AG10803 (cell line): Measurements from ENCODE around the gene DEAF1.

ENCODE experiments used
- DNase-seq: peaks from one replicate; pipeline ENCODE4 v3.0.0; 2010; ENCODE audit warnings: low read depth
- H3K4me3 ChIP-seq: 2 replicates; pipeline ENCODE4 v1.5.1; 2011; ENCODE audit warnings: mild to moderate bottlenecking, low read length, control low read depth
- TF ChIP-seq, protein P1 (sequence below): conservative IDR thresholded peaks from 2 replicates; pipeline ENCODE4 v1.5.1; 2011; ENCODE audit warnings: mild to moderate bottlenecking, low read length, control low read depth, inconsistent platforms

DEAF1 gene

DNA sequence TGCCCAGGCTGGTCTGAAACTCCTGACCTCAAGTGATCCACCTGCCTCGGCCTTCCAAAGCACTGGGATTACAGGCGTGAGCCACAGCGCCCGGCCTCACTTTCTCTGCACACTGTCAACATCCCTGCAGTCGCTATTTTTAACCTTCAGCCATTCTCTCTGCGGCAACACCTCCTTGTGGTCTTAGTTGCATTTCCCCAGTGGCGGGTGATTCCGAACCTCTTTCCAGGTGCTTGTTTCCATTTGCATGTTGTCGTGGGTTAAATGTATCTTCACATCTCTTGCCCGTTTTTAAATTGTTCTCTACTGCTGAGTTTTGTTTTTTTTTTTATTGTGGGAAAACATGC, 65.8 kb downstream of the DEAF1 start:
- DNase-seq: no peak
- no peak overlapping the region for H3K4me3 ChIP-seq
- TF ChIP-seq, protein P1, sequence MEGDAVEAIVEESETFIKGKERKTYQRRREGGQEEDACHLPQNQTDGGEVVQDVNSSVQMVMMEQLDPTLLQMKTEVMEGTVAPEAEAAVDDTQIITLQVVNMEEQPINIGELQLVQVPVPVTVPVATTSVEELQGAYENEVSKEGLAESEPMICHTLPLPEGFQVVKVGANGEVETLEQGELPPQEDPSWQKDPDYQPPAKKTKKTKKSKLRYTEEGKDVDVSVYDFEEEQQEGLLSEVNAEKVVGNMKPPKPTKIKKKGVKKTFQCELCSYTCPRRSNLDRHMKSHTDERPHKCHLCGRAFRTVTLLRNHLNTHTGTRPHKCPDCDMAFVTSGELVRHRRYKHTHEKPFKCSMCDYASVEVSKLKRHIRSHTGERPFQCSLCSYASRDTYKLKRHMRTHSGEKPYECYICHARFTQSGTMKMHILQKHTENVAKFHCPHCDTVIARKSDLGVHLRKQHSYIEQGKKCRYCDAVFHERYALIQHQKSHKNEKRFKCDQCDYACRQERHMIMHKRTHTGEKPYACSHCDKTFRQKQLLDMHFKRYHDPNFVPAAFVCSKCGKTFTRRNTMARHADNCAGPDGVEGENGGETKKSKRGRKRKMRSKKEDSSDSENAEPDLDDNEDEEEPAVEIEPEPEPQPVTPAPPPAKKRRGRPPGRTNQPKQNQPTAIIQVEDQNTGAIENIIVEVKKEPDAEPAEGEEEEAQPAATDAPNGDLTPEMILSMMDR: no peak

DNA sequence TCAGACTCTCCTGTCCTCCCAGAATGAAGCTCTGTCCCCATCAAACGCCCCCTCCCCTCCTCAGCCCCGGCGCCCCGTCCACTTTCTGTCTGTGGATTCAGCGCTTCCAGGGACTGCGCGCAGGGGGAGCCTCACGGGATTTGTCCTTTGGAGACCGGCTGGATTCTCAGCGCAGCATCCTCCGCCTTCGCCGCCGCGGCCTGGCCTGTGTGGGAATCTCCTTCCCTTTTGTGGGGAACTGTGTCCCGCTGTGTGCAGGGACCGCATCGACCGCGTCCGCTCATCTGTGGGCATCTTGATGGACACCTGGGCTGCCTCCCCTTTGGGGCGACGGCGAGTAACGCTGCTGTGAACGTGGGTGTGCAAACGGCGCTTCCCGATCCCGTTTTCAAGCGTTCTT, 67.0 kb downstream of the DEAF1 start:
- TF ChIP-seq, protein P1: no peak
- no peak overlapping the region for H3K4me3 ChIP-seq
- DNase-seq: no peak

DNA sequence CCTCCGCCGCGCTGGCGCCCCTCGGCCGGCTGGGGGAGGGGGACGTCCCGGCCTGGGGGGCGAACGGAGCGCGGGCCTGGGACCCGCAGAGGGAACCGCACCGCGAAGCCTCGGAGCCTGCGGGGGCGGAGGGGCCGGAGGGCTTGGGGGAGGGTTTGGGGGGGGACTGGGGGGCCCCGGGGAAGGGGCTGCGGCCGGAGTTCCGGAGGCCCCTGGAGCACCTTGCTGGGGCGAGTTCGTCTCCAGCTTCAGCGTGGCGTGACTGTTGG, 67.8 kb downstream of the DEAF1 start:
- H3K4me3 ChIP-seq: no peak overlapping the region
- TF ChIP-seq, protein P1: no peak
- DNase-seq: no peak

DNA sequence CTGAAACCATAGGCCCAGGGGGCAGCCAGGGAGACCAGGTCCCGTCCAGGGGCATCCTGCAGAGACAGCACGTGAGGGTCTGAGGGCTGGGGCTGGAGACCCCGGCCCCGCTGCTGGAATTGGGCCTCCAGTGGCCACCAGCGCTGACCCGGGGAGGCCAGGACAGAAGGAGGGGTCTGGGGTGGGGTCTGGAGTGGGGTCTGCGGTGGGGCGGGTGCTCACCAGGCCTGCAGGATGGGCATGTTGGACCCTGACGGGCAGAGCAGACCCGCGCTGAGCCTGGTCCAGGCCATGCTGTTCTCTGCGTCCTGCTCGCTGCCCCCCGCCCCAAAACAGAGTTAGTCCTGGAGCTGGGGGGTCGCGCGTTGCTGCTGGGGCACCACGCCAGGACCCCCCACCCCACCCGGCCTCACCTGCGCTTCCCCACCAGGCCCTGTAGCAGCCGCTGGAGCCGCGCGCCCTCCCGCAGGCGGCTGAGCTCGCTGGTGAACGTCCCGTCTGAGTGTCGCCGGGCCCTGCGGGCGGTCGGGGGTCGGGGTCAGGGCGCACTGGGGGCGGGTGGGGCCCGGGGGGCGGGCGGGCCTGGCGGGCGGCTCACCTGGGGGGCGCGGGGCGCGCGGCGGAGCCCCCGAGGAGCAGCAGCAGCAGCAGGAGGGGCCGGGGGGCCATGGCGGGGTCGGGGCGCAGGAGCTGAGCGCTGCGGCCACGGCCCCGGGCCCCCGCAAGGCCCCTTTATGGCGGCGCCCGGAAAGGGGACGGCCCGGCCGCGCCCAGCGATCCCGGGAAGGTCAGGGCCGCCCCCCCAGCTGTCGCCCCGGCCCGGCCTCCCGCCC, 68.3 kb downstream of the DEAF1 start, which contains the start of gene SCT:
SCT (minus strand) TSS at position 707 of the 833 bp plus-strand sequence; CDS start at position 669, 38 bp downstream.
- no peak for DNase-seq
- TF ChIP-seq, protein P1: no peak
- no peak within 1 kb of the TSS for H3K4me3 ChIP-seq

DNA sequence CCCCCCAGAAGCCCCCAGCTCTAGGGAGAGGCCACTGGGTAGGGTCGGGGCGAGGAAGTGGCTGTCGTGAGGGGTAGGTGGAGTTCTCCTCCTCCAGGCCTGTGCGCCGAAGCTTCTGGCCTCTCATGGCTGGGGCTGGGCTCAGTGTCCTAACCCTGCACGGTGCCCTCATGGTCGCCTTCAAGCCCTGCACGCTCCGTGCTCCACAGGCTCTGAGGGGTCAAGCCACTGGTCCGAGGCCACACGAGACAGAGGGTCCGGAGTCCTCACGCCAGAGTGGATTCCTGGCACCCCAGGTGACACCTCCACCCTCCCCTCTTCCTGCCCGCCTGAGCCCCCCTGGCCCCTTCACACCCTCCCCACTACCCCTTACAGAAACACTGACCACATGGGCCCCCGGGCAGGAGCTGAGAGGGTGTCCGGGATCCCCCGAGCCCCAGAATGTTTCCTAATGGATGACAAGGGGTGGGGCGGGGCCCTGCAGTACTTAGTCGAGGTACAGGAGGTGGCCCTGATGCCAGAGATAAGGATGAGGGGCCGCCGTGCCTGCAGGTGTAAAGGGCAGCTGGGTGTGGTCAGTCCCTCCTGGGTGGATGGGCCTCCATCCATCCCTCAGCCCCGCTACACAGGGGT, 69.3 kb downstream of the DEAF1 start:
- no peak for DNase-seq
- TF ChIP-seq, protein P1: no peak
- no peak overlapping the region for H3K4me3 ChIP-seq

DNA sequence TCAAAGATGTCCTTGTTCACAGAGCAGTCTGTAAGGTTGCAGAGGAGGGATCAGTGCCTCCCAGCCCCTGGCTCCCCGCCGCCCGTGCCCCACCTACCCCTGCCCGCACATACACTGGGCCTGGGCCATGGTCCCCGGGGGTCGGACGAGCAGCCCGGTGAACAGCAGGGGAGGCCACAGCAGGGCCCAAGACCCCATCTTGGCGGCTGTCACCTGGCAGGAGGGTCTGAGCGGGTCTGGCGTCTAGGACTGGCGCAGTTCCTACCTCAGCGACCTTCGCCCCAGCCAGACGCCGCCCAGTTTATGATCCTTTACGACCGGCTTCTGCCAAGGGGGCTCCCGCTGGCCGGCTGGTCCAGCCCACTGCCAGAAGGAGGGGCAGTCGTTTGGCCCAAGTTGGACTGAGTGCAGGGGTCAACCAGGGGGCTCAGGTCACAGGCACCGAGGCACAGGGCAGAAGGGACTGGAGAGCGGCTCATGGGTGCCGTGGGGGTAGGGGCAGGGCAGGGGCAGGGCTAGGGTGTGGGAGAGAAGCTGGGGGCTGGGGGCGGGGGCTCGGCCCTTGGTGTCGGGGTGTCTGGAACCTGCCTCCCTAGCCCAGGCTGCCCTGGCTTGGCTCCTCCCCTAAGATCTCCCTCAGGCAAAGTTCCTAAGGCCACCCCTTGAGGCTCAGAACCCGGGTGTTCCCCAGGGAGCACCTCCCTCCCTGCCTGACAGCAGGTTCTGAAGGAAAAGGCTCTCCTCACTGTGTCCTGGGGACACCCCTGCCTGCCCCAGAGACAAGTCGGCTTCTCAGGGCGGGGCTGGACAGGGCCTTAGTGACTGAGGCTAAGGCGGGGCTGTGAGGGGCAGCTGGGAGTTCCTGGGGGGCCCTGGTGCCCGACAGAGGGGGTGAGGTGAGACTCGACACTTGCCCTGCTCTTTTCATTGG, 70.1 kb downstream of the DEAF1 start, which contains the start of gene CDHR5:
CDHR5 (minus strand) TSS at position 251 of the 931 bp plus-strand sequence; CDS start at position 198, 53 bp downstream.
- TF ChIP-seq, protein P1: no peak
- no peak for DNase-seq
- H3K4me3 ChIP-seq: no peak within 1 kb of the TSS
